ENCODE data around the gene PIK3AP1. TPM values are rescaled to one million over a fixed set of nuclear protein-coding genes. Genes with fewer than 3 reads are reported as not detected.

The PIK3AP1 gene
- total RNA-seq, 4 donors from 2014 or later, result 1.4 to 3.2 (median 2.8) TPM

DNA sequence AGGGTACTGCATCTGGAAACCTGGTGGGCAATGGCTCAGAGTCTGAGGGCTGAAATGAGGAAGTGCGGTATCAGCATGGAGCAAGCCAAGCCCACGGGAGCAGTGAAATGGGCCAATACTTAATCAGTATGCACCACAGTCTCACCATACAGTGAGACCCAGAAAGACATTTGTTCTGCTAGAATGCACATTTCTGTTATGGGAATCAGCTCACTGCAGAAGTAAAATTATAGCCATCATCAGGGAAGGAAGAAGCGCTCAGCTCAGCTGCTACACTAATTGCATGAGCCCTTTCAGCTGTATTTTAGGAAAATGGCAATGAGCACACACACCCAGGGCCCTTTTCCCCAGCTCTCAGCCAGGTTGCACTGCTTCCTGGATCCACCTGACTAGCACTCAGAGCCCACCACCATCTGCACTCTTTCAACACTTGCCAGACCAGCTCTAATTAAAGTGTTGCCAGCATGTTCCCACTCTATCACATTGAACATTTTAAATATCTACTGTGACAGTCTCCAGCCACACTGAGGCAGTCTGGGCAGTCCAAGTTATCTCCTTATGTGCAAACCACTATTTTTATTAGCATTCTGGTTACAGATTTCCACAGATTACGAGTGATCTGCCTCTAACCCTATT, 44.2 kb upstream of the PIK3AP1 start:
- Histone ChIP-seq H3K4me1 (no peaks in the 10 kb centered on the region), H3K4me3 (no peak overlapping the region), H3K27ac (no peak overlapping the region), H3K9me3 (no peaks in the 10 kb centered on the region), H3K36me3 (no peaks in the 10 kb centered on the region), H3K27me3 (no peaks in the 10 kb centered on the region)
- ATAC-seq, result no peak
- no peak for DNase-seq
- TF ChIP-seq POLR2A (IDR thresholded peaks at IDR 0.05), result no peak
- TF ChIP-seq, protein P1, sequence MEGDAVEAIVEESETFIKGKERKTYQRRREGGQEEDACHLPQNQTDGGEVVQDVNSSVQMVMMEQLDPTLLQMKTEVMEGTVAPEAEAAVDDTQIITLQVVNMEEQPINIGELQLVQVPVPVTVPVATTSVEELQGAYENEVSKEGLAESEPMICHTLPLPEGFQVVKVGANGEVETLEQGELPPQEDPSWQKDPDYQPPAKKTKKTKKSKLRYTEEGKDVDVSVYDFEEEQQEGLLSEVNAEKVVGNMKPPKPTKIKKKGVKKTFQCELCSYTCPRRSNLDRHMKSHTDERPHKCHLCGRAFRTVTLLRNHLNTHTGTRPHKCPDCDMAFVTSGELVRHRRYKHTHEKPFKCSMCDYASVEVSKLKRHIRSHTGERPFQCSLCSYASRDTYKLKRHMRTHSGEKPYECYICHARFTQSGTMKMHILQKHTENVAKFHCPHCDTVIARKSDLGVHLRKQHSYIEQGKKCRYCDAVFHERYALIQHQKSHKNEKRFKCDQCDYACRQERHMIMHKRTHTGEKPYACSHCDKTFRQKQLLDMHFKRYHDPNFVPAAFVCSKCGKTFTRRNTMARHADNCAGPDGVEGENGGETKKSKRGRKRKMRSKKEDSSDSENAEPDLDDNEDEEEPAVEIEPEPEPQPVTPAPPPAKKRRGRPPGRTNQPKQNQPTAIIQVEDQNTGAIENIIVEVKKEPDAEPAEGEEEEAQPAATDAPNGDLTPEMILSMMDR (IDR thresholded peaks at IDR 0.05 in 4 of 5, conservative IDR thresholded peaks at IDR 0.05 in 1 of 5), result no peak
- intact Hi-C loops (cut with DNase I; ENCODE audit: low total_unique reads) (loop anchor here (2.0 to 5.0 kb wide), 2 partner anchors 66 to 263 kb away; no protein-coding TSS in a partner anchor), in situ Hi-C loops (cut with MboI; ENCODE audit: low sequenced_read_pairs in 4 of 4) (loop anchor here in 1 of 4 donors (10.0 kb wide), 1 partner anchor 260 kb away; no protein-coding TSS in a partner anchor)

DNA sequence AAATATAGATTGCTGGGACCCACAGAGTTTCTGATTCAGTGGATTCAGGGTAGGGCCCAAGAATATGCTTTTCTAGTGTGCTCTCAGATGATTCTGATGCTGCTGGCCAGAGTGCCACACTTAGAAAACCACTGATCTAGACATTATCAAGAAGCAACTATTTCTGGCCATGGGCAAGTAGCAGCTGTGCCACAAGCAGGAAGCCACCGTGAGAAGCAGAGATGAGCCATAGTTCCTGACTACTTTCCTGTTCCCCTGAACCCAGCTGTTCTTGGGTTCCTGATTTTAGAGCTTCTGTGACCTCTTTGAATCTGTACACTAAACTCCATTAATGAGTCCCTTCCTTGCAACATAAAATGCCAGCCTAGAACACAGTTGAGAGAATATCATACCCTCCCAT, 38.1 kb upstream of the PIK3AP1 start:
- TF ChIP-seq, protein P1 (IDR thresholded peaks at IDR 0.05 in 4 of 5, conservative IDR thresholded peaks at IDR 0.05 in 1 of 5), result no peak
- no peak for TF ChIP-seq POLR2A (IDR thresholded peaks at IDR 0.05)
- no peak for DNase-seq
- Histone ChIP-seq H3K4me3 (no peak overlapping the region), H3K36me3 (no peaks in the 10 kb centered on the region), H3K27ac (no peak overlapping the region), H3K27me3 (no peaks in the 10 kb centered on the region), H3K4me1 (no peaks in the 10 kb centered on the region), H3K9me3 (no peaks in the 10 kb centered on the region)
- in situ Hi-C loops (cut with MboI; ENCODE audit: low sequenced_read_pairs in 4 of 4) (no loop called here), intact Hi-C loops (cut with DNase I; ENCODE audit: low total_unique reads) (no loop called here)
- ATAC-seq, result no peak

DNA sequence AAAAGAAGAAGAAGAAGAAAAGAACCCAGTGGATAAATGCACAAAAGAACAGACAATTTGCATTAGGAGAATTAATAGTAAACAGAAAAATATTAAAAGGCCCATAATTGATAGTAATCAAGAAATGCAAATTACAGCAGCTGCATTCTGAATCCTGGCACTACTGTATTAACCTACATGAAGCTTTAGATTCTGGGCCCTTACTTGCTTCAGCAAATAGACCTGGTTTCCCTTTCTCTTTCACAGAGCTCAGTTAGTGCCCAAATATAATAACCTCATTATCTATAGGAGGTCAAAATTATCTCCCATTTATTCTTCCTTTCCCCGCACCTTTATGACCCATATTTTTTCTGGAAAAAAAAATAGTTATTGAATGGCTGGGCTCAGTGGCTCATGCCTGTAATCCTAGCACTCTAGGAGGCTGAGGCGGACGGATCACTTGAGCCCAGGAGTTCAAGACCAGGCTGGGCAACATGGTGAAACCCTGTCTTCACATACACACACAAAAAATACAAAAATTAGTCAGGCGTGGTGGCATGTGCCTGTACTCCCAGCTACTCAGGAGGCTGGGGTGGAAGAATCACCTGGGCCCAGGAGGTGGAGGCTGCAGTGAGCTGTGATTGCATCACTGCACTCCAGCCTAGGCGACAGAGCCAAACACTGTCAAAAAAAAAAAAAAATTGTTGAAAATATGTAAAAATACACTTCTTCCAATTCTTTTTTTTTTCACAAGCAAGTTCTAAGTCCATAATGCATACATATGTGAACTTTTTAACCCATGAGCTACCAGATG, 36.0 kb upstream of the PIK3AP1 start:
- Histone ChIP-seq H3K36me3 (no peaks in the 10 kb centered on the region), H3K9me3 (no peaks in the 10 kb centered on the region), H3K27ac (no peak overlapping the region), H3K4me1 (no peaks in the 10 kb centered on the region), H3K4me3 (no peak overlapping the region), H3K27me3 (no peaks in the 10 kb centered on the region)
- ATAC-seq (no peak), DNase-seq (no peak)
- intact Hi-C loops (cut with DNase I; ENCODE audit: low total_unique reads) (no loop called here), in situ Hi-C loops (cut with MboI; ENCODE audit: low sequenced_read_pairs in 4 of 4) (no loop called here)
- TF ChIP-seq, protein P1 (IDR thresholded peaks at IDR 0.05 in 4 of 5, conservative IDR thresholded peaks at IDR 0.05 in 1 of 5), result no peak

DNA sequence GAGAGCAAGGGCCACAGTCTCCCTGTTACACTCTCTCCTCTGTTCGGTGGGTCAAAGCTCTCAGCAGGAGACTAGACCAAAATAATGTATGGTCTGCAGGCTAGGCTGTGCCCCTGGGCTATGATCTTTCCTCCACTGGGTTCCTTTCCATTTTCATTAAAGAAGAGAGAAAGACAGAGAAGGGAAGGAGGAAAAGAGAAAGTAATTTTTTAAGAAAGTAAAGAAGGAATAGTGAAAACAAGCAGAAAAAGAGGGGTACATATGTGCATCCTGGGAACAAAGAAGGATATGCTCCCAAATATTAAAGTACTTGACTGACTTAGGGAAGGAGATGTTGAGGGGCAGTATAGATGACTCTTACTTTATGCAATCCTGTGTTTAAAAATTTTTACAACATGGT, 33.6 kb upstream of the PIK3AP1 start:
- in situ Hi-C loops (cut with MboI; ENCODE audit: low sequenced_read_pairs in 4 of 4), result no loop called here

More for the DNA sequence above, 33.6 kb upstream of the PIK3AP1 start:
- Histone ChIP-seq H3K36me3 (no peaks in the 10 kb centered on the region), H3K27ac (no peak overlapping the region), H3K4me1 (no peaks in the 10 kb centered on the region), H3K4me3 (no peak overlapping the region), H3K27me3 (no peaks in the 10 kb centered on the region), H3K9me3 (no peaks in the 10 kb centered on the region)
- DNase-seq (no peak), ATAC-seq (no peak)
- intact Hi-C loops (cut with DNase I; ENCODE audit: low total_unique reads), result no loop called here
- no peak for TF ChIP-seq POLR2A (IDR thresholded peaks at IDR 0.05)
- TF ChIP-seq, protein P1 (IDR thresholded peaks at IDR 0.05 in 4 of 5, conservative IDR thresholded peaks at IDR 0.05 in 1 of 5), result no peak

Measured in gastrocnemius medialis (tissue), 4 donors.